GM21390 (cell line): ENCODE data around the gene IFT43.
"Not testable (repeated sequence)": the region's sequence is repeated elsewhere in the genome, so short reads cannot be mapped to it uniquely, and the experiment has no call there.

Experiments used
- ATAC-seq: cut with Tn5 transposase; IDR thresholded peaks from one replicate; pipeline ENCODE4 v1.9.1; 2021; ENCODE audit not compliant: unreplicated experiment

The IFT43 gene

DNA sequence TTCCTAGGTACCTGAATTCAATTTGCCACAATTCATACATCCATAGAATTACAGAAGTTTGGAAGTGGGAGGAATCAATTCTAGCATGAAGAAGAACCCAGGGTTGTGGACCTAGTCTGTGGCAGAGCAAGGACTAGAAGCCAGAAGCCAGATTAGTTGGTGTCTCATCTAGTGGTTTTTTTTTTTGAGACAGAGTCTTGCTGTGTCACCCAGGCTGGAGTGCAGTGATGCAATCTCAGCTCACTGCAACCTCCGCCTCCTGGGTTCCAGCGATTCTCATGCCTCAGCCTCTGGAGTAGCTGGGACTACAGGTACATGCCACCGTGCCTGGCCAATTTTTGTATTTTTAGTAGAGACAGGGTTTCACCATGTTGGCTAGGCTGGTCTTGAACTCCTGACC is 24.1 kb downstream of the IFT43 start:
- not testable (repeated sequence) for ATAC-seq

DNA sequence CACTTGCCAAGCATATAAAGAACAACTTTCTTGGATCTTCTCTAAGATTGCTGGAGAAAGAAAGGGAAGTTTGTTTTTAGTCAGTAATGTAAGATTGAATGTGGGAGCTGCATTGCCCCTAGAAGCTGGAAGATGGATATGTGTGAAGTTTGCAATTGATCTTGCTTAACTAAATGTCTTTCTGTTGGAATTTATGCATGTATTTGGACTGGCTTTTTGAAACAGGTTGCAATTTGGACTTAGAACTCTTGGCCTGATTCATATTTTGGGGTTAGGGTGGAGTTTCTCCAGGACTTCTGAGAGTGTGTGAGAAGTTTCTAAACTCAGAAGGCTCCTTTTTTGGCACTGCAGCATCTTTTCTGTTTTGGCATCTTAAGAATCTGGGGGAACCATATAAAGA is 26.4 kb downstream of the IFT43 start:
- no peak for ATAC-seq

DNA sequence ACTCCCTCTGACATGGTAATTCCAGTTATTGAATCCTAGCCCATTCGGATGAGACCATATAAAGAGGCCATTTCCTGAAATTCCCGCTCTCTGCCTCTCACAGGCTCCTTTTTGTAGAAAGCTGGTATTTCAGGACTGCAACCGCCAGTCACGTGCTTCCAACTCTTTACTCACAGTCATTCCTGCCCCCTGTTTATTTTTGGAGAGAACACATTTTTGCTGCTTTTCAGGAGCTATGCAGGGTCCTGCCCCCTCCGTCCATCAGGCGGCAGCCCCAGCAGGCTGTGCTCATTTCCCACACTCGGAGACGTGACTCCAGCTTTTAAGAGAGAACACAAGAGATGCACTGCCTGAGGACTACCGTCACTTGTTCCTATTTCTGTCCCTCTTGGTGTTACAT is 26.8 kb downstream of the IFT43 start:
- ATAC-seq = no peak

DNA sequence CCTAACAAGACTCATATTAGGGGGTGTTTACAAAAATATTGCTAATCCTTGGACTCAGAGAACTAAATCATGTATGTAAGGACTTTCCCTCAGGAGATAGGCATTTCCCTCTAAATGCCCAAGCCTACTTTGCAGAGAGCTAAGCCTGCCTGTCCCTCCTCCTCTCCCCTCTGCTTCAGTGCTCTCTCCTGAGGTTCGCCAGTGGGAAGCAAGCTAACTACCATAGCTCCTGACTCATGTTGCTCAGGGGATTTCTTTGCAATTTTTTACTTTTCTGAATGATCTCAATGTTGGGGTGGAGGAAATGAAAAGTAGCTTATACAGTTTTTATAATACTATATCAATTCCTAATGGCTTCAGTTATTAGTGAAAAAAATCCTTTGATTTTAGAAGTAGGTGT is 29.6 kb downstream of the IFT43 start:
- no peak for ATAC-seq

DNA sequence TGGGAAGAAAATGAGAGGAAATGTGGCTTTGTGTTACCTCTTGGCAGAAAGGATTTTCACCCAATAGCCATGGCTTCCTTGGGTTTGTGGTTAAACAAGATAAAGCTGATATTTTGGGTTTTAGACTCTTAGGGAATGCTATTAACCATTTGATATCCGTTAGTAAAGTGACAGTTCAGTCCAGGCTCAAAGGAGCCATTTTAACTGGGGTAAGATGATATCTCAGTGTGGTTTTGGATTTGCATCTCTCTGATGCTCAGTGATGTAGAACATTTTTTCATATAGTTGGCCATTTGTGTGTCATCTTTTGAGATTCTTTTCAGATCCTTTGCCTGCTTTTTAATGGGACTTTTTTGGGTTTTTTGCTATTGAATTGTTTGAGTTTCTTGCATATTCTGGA is 30.1 kb downstream of the IFT43 start:
- ATAC-seq = no peak

DNA sequence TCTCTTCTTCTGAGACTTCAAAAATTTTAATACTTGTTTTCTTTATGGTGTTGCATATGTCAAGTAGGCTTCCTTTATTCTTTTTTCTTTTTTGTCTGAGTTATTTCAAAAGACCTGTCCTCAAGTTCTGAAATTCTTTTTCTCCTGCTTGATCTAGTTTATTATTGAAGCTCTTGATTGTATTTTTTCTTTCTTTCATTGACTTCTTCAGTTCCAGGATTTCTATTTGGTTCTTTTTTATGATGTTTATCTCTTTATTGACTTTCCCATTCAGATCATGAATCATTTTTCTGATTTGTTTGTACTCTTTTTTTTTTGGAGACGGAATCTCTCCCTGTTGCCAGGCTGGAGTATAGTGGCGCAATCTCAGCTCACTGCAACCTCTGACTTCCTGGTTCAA is 34.1 kb downstream of the IFT43 start:
- no peak for ATAC-seq

DNA sequence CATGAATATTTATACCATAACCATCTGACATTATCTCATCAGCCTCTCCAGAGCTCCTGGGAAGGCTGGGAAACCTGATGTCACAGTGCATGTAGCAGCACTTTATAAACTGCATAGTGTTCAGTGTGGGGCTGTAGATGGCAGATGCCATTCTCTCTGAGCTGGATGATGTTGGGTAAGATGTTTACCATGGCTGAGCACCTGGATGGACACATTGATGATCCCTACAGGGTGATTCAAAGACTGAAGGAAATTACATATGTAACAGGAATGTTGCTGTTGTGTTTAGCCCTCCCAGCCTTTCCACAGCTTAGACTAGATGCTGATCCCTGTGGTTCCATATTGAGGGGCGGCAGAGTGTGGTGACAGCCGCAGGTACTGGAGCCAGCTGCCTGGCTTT is 37.4 kb downstream of the IFT43 start:
- no peak for ATAC-seq

DNA sequence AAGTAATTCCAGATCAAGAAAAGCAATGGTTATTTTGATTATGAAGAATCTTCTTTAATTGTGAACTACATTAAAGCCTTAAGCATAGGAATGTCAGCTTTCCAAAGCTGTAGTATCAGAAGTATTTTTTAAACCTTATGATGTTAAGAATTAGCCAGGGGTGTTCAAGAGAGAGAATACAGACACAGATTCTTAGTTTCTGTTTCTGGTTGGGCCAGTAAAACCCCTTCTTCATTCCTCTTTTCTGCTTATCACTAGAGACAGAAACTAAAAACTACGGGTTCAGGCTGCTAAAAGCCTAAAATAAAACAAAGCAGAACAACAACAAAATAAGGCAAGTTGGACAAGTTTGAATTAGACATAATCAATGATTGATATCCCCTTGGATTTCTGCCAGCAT is 38.2 kb downstream of the IFT43 start:
- no peak for ATAC-seq

DNA sequence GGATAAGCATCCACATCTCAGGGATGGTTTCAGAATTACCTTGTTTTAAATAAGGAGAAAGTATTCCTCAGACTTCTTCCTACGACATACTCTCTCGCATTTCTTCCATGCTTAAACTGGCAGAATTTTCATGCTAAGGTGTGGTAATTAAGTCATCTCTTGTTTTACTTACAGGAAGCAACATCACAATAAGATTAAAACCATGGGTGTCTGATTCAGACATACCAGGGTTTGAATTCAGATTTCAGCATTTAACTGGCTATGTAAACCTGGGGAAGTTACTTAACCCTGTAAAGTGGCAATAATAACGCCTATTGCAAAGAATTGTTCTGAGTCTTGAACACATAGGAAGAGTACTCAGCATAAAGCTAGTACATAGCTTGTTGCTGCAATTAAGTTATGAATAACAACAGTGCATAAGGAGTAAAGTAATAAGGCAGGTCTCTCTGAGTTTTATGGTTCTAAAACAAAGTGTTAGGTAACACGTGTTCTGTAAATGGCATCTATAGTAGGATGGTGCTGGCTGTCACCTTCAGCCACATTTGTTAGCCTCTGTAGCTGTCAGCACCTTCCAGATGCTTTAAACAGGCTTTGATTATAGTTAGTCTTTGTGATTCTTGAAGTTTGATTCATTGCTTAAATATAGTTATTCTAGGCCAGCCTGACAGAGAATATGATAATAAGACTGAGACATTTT is 38.8 kb downstream of the IFT43 start:
- no peak for ATAC-seq

DNA sequence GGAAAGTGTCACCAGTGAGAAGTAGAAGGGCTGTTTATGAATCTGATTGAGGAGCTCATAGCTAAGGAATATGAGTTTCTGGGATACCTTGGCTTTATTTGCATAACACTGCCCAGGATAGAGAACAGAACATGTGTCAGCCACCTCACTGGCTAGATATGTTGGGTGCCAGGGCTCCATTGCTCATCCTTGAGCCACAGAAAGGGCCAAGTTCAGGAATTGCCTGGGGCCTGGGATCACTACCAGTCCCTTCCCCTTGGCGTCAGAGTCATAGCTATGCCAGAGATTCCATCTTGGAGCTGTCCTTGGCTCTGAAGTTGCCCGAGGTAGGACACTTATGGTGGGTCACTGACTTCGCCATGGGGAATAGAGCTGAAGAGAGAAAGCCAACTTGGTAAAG is 49.0 kb downstream of the IFT43 start:
- ATAC-seq = no peak

DNA sequence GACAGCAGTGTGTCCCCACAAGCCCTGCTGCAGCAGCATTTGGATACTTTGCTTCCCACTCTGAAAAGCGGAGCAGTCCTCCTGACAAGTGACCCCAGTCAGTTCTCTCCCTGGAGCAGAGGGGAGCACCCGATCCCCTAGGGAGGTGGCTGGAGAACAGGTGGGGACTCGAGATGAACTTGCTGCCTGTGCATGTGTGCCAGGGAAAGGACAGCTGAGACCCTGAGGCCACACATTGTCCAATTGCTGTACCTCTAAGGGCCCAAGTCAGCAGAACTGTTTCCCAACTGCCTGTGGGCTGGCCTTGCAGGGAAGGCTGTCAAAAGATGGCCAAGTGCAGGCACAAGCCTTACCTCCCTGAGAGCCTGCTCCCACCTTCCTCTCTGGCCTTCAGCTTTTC is 55.1 kb downstream of the IFT43 start:
- ATAC-seq = no peak

DNA sequence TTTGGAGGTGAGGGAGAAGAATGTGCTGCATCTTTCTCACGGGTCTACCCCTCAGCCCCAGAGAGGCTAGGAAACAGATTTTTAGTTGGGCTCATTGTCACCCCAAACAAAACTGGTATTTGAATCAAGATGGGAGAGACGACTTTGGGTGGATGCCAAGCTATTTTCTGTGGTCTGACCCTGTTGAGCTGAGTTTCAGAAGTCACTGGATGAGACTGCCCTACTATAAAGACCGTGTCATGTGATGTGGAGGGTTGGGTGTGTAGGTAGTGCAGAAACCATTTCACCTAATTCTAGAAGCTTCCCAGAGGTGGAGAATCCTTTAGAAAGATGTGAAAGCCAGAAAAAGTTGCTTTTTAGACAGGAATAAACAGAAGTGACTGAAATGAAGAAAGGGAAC is 60.2 kb downstream of the IFT43 start:
- ATAC-seq = no peak

DNA sequence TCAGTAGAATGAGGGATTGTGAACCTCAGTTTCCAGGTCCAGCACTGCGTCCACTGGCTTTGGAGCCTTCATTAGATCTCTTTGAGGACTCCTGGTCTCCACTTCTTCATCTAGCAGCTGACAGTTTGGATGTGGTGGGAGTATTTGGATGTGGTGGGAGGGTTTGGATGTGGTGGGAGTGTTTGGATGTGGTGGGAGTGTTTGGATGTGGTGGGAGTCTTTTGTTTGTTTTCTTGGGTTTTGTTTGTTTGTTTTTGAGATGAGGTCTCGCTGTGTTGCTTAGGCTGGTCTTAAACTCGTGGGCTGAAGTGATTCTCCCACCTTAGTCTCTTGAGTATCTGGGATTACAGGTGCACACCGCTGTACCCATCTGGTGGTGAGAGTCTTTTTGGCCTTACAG is 64.7 kb downstream of the IFT43 start:
- ATAC-seq = no peak

DNA sequence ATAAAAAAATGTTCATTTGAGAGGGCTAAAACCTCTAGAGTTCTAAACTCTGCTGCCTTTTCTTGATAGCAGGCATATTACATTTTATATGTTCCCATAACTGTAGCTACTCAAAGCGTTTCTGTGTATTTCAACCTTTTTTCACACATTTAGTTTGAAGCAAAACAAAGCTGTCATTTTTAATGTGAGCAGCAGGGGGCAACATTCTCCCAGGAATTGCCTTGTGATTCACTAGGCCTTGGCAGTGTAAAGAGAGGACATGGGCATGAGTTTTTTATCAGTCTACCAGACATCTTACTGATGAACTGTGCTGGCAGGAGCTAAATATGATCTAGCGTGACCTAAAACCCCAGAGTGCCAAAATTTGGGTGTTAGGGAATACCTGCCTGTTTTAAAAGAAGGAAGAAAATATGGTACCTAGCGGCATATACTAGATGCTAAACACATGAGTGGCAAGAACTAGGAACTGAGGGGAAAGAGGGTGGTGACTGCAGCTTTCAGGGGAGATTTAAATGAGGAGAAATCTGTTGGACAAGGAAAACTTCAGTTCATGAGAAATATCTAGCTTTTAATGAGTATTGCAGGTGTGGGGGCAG is 65.3 kb downstream of the IFT43 start:
- no peak for ATAC-seq

DNA sequence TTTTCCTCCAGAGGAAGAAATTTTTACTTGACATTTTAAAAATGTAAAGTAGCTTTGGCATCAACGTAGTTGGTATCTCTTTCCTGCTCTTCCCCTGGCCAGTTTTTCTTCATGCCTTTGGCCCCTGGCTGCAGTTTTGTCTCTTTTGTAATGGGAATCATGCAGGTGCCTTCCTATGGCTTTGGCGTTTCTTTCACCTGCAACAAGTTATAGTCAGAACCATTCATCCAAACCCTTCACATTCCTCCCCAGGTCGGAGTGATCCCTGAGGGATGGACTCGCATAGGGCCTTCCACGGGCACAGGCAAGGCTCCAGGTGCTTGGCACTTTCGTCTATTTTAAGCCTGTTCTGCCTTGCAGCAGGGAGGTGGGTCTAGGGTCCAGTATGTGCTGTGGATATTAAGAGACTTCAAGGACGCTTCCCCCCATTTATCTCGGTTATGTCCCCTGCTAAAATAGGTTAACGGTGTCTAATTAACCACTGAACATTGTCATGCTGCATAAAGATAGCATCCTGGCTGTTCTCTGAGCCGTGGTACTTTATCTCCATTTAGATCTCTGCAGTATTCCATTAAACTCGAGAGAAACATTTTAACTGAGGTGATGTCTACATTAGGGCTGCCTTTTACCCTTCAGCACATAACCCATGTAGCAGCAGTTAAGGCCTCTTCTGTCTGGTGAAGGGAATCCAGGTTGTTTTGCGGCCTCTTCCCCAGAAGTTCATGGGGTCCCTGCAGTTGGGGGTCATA is 66.3 kb downstream of the IFT43 start:
- ATAC-seq = no peak

DNA sequence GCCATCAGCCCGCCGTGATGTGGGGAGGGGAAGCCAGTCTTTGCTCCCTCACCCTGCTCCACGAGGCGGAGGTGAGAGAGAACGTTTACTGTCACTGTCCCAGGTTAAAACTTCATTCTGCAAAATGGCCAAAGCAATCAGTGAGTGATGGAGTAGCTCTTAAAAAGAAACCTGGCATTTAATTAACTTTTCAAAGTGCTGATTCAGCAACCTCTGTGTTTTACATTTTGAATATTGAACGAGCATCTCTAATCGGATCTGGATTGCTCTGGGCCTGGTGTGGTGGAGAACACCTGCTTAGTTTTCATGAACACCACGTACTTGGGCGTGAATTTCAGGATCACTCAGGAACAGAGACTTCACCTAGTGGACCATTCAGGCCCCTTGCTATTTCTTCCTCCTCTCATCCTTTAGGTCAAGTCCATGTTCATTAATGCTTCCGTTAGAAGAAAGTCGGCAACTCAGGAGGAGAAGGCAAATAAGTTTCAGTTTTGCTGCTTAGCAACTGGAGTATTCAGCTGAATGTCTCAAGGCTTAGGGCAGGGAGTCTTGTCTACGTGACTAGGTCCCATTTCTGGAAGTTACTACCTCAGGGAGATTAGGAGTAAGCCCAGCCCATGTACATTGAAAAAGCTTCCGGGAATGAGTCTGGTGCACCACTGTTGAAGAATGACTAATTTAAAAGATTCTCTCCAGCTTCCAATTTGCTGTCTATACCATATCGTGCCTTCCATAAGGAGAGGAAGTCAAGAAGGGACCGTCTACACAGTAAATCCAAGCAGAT is 68.2 kb downstream of the IFT43 start:
- ATAC-seq = no peak

DNA sequence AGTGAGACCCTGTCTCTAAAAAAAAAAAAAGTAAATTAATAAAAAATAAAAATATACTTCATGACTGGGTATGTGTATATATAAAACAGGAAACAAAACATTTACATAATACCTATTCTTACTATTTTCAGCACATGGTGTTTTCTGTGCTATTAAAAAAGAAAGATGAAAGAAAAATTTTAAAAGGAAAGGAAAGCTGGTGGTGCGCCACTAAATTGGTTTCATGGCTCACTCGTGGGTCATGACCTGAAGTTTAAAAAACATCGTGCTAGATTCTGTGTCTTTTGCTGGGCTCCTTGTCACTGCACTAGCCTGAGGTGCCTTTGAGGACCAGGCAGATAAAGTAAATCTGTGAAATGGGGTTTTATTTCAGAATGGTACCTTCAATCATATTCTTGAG is 69.8 kb downstream of the IFT43 start:
- ATAC-seq = no peak

DNA sequence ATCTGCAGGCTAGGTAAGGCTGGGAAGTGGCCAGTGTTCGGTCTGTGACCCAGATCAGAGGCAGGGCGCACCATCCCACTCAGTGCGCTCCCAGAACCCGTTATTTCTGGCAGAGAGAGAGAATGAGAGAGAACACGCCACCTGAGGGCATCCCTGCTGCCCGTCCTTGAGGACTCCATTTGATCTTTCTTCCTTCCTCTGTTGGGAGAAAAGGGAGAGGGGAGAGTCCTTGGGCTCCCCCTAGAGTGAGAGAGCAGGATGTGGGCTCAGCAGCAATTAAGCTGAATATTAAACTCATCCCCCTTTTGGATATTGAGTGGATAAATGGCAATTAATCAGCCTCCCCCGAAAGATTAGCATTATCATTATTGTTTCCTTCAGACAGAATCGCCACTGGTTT is 70.6 kb downstream of the IFT43 start:
- ATAC-seq = no peak

DNA sequence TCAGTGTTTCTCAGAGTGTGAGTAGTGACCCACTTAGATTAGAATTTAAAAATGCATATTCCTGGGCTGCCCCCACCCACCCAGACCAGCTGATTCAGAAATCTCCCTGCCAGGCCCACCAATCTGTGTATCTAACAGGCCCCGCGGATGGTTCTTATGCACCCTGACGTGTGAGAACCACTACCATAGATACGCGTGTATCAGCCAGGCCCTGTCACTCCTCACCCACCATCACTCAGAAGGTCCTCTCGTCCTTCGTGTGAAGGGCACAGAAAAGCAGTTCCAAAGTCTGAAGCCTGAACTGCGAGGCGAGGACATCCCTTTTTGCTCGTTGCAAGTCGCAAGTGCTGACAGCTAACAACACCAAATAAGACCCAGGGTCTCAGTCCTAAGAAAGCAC is 72.4 kb downstream of the IFT43 start:
- ATAC-seq = no peak

DNA sequence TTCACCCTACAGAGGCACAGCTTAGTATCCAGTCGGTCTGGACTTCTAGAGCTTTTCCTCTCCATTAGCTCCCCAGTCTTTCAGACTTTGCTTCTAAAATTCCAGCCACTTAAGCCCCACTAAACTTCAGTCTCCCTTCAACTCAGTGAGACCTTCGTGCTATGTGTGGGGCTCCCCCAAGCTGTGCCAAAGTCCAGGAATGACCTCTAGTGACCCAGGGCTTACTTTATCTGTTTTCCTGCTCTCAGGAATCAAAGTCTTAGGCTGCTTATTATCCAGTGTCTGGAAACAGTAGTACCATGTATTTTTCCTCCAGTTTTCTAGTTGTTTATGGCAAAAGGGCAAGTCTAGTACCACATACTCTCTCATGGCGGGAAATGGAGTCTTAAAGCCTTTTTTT is 77.8 kb downstream of the IFT43 start:
- ATAC-seq = no peak

DNA sequence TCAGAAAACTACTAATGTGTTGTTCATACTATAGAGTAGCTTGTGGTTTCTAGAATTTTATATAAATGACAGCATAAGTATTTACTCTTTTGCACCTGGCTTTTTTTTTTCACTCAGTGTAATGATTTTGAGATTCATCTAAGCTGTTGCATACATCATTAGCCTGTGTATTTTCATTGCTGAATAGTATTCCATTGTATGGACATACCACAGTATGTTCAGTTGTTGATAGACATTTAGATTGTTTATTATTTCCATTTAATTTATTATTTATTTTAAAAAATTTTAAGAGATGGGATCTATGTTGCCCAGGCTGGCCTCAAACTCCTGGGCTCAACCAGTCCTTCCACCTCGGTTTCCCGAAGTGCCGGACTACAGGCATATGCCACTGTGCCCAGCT is 80.0 kb downstream of the IFT43 start:
- ATAC-seq = no peak

DNA sequence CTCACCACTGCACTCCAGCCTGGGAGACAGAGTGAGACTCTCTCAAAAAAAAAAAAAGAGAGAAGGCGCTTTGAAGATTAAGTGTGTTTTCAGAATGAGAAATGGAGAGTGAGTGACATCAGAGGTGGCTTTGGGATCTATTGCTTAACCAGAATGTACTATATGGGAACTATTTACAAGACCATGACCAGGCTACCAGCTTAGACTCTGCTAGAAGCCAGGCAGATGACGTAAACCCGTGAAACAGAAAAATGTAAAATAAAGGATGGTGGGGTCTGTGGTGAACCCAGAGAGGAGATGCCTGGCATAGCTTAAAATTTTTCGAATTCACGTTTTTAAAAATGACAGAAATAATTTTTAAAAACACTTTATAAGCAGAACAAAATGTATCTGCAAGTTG is 82.0 kb downstream of the IFT43 start:
- no peak for ATAC-seq
